Chondrocyte (in vitro differentiated cells): ENCODE results near the gene SIX3. TPM values are rescaled to one million over a fixed set of nuclear protein-coding genes. Genes with fewer than 3 reads are reported as not detected.
A peak's percentile ranks its signal among the peaks of the same experiment; 100 is the strongest.

Experiments used
- DNase-seq: peaks from one replicate; pipeline ENCODE4 v3.0.0; 2021; ENCODE audit warnings: mixed read lengths, low spot score
- H3K27ac Mint-ChIP-seq: one replicate; pipeline ENCODE4 v1.8.0; 2021; ENCODE audit warnings: mild to moderate bottlenecking, moderate library complexity, mixed read lengths; ENCODE audit not compliant: unreplicated experiment
- H3K27me3 Mint-ChIP-seq: 2 replicates; pipeline ENCODE4 v1.8.0; 2021; ENCODE audit warnings: low read depth, mixed read lengths
- H3K36me3 Mint-ChIP-seq: 2 replicates; pipeline ENCODE4 v1.8.0; 2021; ENCODE audit warnings: low read depth, mixed read lengths
- H3K4me1 Mint-ChIP-seq: 2 replicates; pipeline ENCODE4 v1.8.0; 2021; ENCODE audit warnings: low read depth, mild to moderate bottlenecking, mixed read lengths
- H3K4me3 Mint-ChIP-seq: one replicate; pipeline ENCODE4 v1.8.0; 2021; ENCODE audit warnings: mild to moderate bottlenecking, moderate library complexity, mixed read lengths; ENCODE audit not compliant: unreplicated experiment
- H3K9me3 Mint-ChIP-seq: 2 replicates; pipeline ENCODE4 v1.8.0; 2021; ENCODE audit warnings: low read depth, mixed read lengths
- CTCF ChIP-seq: fragments of 200-600 bp; sonication (generic); IDR thresholded peaks from 2 replicates; pipeline ENCODE4 v1.5.0; 2021; ENCODE audit warnings: antibody characterized with exemption, mild to moderate bottlenecking, moderate library complexity
- total RNA-seq: library from RNA; stranded (reverse); gene quantifications from 3 replicates; pipeline ENCODE4 v1.2.1, GENCODE V29; 2021

SIX3 gene
- total RNA-seq, 1 donor from 2014 or later: not detected

- Mint-ChIP-seq H3K4me3 (no peak overlapping the region), H3K4me1 (peaks cover 6% of the 10 kb centered on the region), H3K27ac (no peak overlapping the region), H3K9me3 (no peaks in the 10 kb centered on the region), H3K36me3 (no peaks in the 10 kb centered on the region), H3K27me3 (no peaks in the 10 kb centered on the region)
- DNase-seq: no peak
- TF ChIP-seq CTCF: no peak
Observed at GRCh38 chr2:44962176-44962695, 20.7 kb downstream of the SIX3 start.

DNA sequence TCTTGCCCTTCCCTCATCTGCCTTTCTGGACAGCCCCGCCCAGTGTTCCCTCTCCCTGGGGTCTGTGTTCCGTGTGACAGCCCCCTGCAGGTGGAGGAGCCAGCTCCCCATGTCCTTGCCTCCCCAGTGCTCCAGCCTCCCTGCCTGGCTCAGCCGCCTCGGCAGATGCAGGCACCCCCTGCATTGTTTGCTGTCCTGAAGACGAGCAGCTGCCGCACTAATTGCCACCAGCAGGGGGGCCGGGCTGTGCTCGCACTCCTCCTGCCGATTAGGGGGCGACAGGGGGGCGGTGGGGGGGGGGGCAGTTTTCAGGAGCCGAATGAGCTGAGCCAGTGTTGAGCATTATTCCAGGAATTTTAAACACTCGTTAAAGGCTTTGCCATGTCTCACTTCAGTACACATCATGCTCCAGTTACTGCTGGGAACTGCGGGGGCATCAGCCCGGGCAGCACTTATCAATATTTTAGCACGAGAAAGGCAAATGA is 23.3 kb downstream of the SIX3 start:
- H3K36me3 Mint-ChIP-seq: no peaks in the 10 kb centered on the region
- peak; percentile 66 for DNase-seq
- no peak overlapping the region for H3K27ac Mint-ChIP-seq
- H3K4me1 Mint-ChIP-seq: no peaks in the 10 kb centered on the region
- H3K9me3 Mint-ChIP-seq: no peaks in the 10 kb centered on the region
- H3K4me3 Mint-ChIP-seq: no peak overlapping the region
- H3K27me3 Mint-ChIP-seq: no peaks in the 10 kb centered on the region
- peak; percentile 55 for TF ChIP-seq CTCF

GRCh38 chr2:44965684-44966083 is 24.2 kb downstream of the SIX3 start:
- Mint-ChIP-seq H3K9me3 (no peaks in the 10 kb centered on the region), H3K4me1 (no peaks in the 10 kb centered on the region), H3K4me3 (no peak overlapping the region), H3K27ac (no peak overlapping the region), H3K36me3 (no peaks in the 10 kb centered on the region), H3K27me3 (no peaks in the 10 kb centered on the region)
- DNase-seq: no peak
- TF ChIP-seq CTCF: no peak

DNA sequence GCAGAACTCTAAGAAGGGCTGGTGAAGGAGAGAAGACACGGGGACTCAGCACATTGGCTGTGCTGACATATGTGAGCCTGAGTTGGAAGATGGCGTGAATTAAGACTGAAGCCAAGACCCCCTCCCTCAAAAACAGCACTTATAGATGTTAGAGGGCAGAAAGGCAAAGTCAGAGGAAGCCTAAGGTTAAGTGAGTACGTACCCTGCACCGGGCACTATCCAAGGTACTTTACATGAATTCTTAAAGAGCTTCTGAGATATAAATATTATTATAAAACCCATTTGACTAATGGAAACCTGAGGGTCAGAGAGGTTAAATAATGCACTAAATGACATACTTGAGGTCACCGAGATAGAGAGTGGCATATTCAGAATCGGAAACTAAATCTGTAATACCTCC is 25.6 kb downstream of the SIX3 start:
- H3K4me1 Mint-ChIP-seq: peaks cover 4% of the 10 kb centered on the region
- no peak for DNase-seq
- TF ChIP-seq CTCF: no peak
- no peaks in the 10 kb centered on the region for H3K27me3 Mint-ChIP-seq
- H3K27ac Mint-ChIP-seq: no peak overlapping the region
- no peak overlapping the region for H3K4me3 Mint-ChIP-seq
- no peaks in the 10 kb centered on the region for H3K9me3 Mint-ChIP-seq
- no peaks in the 10 kb centered on the region for H3K36me3 Mint-ChIP-seq

GRCh38 chr2:44967727-44968432 is 26.4 kb downstream of the SIX3 start:
- Mint-ChIP-seq H3K27ac (no peak overlapping the region), H3K27me3 (no peaks in the 10 kb centered on the region), H3K4me3 (no peak overlapping the region), H3K36me3 (no peaks in the 10 kb centered on the region), H3K4me1 (peaks cover 6% of the 10 kb centered on the region), H3K9me3 (no peaks in the 10 kb centered on the region)
- no peak for TF ChIP-seq CTCF
- no peak for DNase-seq
